Activated T-cell treated with anti-CD3 and anti-CD28 coated beads, Interleukin-2, amount 50 U/mL, for 4 hours (primary cell): Measurements from ENCODE around the gene ADGRD2. TPM values are rescaled to one million over a fixed set of nuclear protein-coding genes. Genes with fewer than 3 reads are reported as not detected.

Source experiments
- ATAC-seq, 2 donors: fragments of 200-7000 bp; cut with Tn5 transposase; one replicate each; pipeline ENCODE4 v1.10.0; 2021
- DNase-seq: peaks from one replicate; pipeline ENCODE4 v3.0.0-alpha.2; 2020
- H3K27me3 Mint-ChIP-seq: one replicate; pipeline ENCODE4 v1.8.0; 2021; ENCODE audit warnings: low read depth, mixed read lengths
- H3K36me3 Mint-ChIP-seq: one replicate; pipeline ENCODE4 v1.8.0; 2022; ENCODE audit warnings: mixed read lengths; ENCODE audit not compliant: insufficient read depth
- H3K4me1 Mint-ChIP-seq: one replicate; pipeline ENCODE4 v1.8.0; 2021; ENCODE audit warnings: low read depth, mixed read lengths
- H3K4me3 Mint-ChIP-seq: one replicate; pipeline ENCODE4 v1.8.0; 2021; ENCODE audit warnings: mild to moderate bottlenecking, moderate library complexity, mixed read lengths
- H3K9me3 Mint-ChIP-seq: one replicate; pipeline ENCODE4 v1.8.0; 2021; ENCODE audit warnings: mixed read lengths
- total RNA-seq, 3 donors: library from RNA; stranded (reverse); gene quantifications; one replicate each; pipeline ENCODE4 v1.2.1, GENCODE V29; 2021

ADGRD2 gene
- total RNA-seq, 3 donors from 2014 or later, result not detected

DNA sequence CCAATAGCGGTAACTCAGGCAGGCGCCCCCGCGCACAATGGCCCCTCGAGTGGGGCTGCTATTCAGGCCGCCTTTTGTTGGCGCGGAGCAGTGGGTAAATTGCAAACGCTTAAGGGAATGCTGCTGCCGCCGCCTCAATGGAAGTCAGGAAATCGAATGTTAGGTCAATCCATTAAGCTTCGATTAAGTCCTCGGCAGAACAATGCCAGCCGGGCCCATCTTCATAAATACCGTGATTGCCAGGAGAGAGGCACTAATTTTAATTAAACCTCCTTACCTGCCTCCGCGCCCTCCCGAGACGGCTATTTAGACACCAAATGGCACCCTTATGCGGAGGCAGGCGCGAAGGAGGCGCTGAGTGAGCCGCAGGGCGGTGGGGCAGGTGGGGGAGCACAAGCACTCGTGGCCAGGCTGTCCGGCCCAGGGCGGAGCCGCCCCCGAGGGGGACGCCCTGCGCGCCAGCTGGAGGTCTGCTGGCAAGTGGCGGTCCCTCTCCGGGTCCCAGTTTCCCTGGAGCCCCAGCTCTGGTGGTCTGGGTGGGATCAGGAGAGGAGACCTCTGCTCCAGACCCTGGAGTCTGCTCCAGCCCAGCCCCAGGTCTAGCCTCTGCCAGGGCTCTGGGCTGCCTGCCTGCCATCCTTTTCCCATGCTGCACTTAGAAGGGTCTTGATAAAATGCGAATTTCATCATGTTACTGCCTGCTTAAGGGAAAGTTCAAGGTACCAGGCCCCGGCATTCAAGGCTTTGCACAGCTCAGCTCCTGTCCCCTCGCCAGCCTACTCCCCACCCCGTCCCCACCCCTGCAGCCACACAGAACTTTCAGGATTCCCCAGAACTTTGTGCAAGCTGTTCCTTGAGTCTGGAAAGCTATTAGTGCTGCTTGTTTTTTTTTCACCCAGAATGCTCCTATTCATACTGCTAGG is 37.3 kb downstream of the ADGRD2 start:
- Mint-ChIP-seq H3K4me1 (no peaks in the 10 kb centered on the region), H3K9me3 (no peaks in the 10 kb centered on the region)
- no peak for DNase-seq

DNA sequence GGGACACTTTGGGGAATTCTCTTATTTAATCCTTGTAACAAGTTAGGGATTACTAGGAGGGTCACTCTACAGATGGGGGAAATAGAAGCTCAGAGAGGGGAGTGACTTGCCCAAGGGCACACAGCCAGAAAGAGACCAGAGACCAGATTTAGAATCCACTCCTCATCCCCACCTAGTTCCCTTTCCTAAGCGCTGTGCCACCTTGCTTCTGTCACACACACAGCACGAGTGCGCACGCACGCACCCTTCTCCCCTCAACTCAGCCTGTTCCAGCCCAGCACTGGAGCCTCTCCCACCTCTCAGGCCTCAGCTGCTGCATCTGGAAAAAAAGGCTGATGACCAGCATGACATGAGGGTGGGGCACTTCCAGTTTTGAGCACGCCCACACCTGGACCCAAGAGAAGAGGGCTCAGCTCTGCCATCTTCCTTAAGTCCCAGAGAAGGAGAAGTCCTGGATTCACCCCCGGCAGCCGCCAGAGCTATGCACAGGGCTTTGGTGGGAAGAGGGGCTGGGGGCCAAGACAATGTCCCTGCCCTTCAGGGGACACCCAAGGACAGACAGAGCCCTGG is 38.5 kb downstream of the ADGRD2 start:
- no peaks in the 10 kb centered on the region for H3K4me1 Mint-ChIP-seq
- H3K27me3 Mint-ChIP-seq, result no peaks in the 10 kb centered on the region
- no peak overlapping the region for H3K4me3 Mint-ChIP-seq
- H3K9me3 Mint-ChIP-seq, result no peaks in the 10 kb centered on the region
- H3K36me3 Mint-ChIP-seq, result no peaks in the 10 kb centered on the region
- no peak for ATAC-seq
- no peak for DNase-seq

More for the DNA sequence above, 37.3 kb downstream of the ADGRD2 start:
- ATAC-seq, result no peak
- no peak overlapping the region for H3K4me3 Mint-ChIP-seq
- no peaks in the 10 kb centered on the region for H3K27me3 Mint-ChIP-seq
- H3K36me3 Mint-ChIP-seq, result no peaks in the 10 kb centered on the region

DNA sequence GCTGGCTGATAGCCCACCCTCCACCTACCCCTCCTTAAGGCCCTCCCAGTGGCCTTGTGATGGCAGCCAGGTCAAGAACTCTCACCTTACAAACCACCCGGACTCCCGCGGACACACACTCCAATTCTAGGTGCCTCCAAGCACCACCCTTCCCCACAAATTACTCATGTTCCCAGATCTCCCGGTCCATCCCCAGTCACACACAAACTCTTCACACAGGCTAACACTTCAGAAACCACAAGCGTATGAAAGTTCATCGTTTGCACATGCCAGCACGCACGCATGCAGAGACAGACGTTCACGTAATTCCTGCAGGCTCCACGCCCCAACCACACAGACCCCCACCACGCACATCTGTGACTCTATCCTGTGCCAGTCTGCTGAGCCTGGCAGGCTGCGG is 39.0 kb downstream of the ADGRD2 start:
- no peaks in the 10 kb centered on the region for H3K4me1 Mint-ChIP-seq
- H3K27me3 Mint-ChIP-seq, result no peaks in the 10 kb centered on the region
- no peak for ATAC-seq
- no peaks in the 10 kb centered on the region for H3K9me3 Mint-ChIP-seq
- no peak for DNase-seq
- no peaks in the 10 kb centered on the region for H3K36me3 Mint-ChIP-seq
- no peak overlapping the region for H3K4me3 Mint-ChIP-seq

DNA sequence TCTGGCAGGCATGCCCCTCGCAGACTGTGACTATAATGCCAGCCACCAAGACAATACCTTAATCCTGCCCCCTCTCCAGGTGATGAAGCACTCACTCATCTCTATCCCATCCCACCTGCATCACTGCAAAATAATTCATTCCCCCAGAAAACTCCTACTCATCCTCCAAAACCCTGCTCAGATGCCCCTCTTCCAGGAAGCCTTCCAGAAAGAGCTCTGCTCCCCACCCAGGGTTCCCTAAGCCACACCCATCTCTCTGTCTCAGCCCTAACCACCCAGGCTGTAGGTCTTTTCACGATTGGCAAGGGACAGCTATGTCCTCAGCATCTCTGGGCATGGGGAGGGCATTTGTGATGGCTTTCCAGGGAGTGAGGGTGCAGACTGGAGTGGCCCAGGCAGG is 39.8 kb downstream of the ADGRD2 start:
- no peaks in the 10 kb centered on the region for H3K9me3 Mint-ChIP-seq
- H3K27me3 Mint-ChIP-seq, result no peaks in the 10 kb centered on the region
- ATAC-seq (no peak), DNase-seq (no peak)
- H3K4me1 Mint-ChIP-seq, result no peaks in the 10 kb centered on the region
- no peaks in the 10 kb centered on the region for H3K36me3 Mint-ChIP-seq
- no peak overlapping the region for H3K4me3 Mint-ChIP-seq

DNA sequence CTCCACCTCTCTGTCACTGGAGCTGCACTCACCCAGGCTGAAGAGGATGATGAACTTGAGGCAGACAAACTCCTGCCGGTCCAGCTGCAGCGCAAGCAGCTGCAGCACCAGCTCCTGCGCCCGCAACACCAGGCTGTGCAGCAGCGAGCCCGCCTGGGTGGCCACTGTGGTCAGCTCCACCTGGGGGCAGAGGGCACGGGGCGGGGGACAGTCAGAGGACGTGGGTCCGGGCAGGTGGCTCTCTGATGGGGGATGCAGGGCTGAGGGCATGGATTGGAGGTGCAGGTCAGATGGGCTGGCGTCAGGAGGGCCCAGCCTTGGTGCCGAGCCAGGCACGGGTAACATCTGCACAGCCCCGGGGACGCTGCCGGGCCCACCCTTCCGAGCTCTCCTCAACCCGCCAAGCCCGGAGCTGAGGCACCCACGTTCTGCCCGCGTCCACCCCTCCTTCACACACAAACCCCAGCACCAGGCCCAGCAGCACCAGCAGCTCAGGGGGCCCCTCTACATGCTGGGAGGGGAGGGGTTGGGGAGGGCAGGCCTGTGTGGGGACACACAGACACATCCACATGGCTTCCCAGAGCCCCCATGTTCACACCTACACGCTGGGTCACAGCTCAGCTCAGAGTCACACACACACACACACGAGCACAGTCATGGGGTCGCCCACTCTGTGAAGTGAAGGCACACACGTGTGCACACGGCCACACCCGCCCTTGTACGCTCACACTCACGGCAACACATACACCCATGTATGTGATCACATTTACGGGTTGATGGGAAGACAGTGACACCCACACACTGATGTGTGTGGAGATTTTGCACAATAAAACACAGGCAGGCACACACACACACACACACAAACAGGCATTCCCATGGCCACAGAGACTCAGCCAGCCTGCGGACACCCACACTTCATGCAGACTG is 41.1 kb downstream of the ADGRD2 start:
- Mint-ChIP-seq H3K4me1 (peaks cover 7% of the 10 kb centered on the region), H3K36me3 (no peaks in the 10 kb centered on the region), H3K27me3 (peaks cover 2% of the 10 kb centered on the region), H3K9me3 (no peaks in the 10 kb centered on the region), H3K4me3 (no peak overlapping the region)
- DNase-seq (no peak), ATAC-seq (no peak)

DNA sequence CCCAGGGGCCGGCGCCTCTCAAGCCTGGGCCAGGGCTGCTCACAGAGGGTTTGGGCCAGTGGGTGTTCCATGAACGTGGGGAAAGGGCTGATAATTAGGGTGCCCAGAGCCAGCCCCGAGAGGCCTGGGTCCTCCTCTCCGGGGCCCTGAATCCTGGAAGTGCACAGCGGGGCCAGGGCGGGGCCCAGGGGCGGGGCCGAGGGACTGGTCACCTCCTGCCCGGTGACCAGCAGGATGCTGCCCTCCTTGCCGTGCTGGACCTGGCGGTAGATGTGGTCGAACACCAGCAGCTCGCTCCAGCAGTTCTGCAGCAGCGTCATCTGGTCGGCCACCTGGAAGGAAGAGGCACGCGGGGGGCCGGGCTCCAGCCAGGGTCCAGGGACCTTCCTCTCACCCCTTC is 42.6 kb downstream of the ADGRD2 start:
- no peak overlapping the region for H3K4me3 Mint-ChIP-seq
- no peaks in the 10 kb centered on the region for H3K36me3 Mint-ChIP-seq
- DNase-seq (no peak), ATAC-seq (no peak)
- peaks cover 4% of the 10 kb centered on the region for H3K27me3 Mint-ChIP-seq
- no peaks in the 10 kb centered on the region for H3K9me3 Mint-ChIP-seq
- peaks cover 8% of the 10 kb centered on the region for H3K4me1 Mint-ChIP-seq

DNA sequence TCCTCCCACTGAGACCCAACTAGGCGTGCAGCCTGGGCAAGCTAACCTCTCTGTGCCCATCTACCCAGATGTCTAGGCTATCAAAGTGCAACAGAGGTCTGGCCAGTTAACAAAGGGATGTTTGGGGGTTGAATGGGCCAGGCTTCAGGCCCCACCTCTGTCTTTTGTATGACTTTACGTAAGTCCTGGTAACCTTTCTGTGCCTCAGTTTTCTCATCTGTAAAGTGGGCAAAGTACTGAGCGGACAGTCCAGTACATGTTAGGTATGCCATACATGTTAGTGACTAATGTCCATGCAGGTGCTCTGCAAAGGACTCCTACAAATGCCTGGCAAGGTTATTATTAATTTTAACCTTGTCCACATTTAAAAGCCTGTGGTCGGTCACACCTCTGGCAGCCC is 43.0 kb downstream of the ADGRD2 start:
- Mint-ChIP-seq H3K4me3 (no peak overlapping the region), H3K27me3 (peaks cover 4% of the 10 kb centered on the region), H3K36me3 (no peaks in the 10 kb centered on the region), H3K4me1 (peaks cover 8% of the 10 kb centered on the region), H3K9me3 (no peaks in the 10 kb centered on the region)
- ATAC-seq (no peak), DNase-seq (no peak)

DNA sequence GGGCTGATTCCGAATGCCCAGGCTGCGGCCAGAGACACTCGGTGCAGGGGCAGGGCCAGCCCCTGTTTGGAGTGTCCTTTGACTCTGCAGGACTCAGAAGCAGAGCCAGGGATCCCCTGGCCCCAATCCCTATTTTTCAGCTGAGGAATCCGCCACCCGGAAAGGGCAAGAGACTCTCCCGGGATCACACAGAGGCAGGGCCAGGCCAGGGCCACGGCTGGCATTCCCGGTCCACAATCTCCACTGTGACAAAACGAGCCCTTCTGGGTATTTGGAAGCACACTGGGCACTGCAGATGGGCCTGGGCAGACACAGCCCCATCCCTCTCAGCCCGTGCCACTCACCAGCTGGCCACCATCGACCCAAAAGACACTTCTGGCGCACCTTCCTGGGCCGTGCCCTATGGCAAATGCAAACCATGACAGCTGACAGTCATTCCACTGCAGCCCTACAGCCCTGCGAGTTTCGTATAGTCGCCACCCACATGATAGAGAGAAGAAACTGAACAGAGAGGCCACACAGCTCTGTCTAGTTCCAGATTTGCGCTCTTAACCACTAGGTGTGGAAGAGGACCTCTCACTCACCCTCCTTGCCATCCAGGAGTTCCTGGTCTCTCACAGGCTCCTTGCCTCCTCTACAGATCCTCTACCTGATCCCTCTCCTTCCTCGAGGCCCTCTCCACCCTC is 43.7 kb downstream of the ADGRD2 start:
- H3K9me3 Mint-ChIP-seq, result no peaks in the 10 kb centered on the region
- H3K4me1 Mint-ChIP-seq, result peaks cover 8% of the 10 kb centered on the region
- peaks cover 4% of the 10 kb centered on the region for H3K27me3 Mint-ChIP-seq
- ATAC-seq, result no peak
- DNase-seq, result no peak
- H3K4me3 Mint-ChIP-seq, result no peak overlapping the region
- no peaks in the 10 kb centered on the region for H3K36me3 Mint-ChIP-seq

DNA sequence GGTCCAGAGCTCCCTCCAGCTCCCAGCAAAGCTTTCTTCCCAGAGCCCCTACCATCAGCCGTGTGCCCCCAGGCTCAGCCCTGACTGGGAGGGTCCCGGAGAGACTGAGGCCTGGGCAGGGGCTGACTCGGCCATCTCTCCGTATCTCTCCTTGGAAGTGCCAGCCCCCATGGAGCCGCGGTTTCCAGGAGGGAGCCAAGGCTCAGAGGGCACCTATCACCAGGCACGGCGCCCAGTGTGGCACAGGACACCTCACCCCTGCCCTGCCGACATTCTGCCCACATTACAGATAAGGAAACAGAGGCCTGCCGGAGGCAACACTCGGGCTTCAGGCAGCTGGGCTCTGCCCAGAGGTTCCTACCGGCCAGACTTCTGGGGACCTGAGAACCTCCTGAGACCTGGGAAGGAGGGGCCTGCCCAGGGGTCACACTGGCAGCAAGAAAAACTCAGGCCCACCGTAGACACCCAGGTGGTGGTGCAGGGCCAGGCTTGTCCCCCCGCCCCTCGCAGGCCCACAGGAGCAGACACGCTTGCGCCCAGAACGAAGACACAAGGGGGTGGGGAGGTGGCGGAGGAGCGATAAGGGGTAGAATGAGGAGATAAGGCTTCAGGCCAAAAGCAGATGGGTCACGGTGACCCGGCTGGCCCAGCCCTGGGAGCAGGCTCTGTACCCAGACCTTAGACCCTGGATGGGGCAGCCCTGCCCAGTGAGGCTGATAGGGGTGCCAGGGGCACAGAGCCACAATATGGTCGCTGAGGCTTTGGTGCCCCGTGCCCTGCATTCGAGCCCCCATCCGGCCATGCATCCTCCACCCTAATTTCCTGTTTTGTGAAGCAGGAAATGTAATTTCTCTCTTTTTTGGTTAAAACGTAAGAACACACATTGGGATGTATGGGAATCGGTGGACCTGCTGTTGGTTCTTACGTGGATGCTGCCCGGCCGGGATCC is 45.1 kb downstream of the ADGRD2 start:
- Mint-ChIP-seq H3K36me3 (no peaks in the 10 kb centered on the region), H3K9me3 (no peaks in the 10 kb centered on the region), H3K27me3 (peaks cover 8% of the 10 kb centered on the region), H3K4me3 (no peak overlapping the region), H3K4me1 (peaks cover 10% of the 10 kb centered on the region)
- DNase-seq (no peak), ATAC-seq (no peak)

DNA sequence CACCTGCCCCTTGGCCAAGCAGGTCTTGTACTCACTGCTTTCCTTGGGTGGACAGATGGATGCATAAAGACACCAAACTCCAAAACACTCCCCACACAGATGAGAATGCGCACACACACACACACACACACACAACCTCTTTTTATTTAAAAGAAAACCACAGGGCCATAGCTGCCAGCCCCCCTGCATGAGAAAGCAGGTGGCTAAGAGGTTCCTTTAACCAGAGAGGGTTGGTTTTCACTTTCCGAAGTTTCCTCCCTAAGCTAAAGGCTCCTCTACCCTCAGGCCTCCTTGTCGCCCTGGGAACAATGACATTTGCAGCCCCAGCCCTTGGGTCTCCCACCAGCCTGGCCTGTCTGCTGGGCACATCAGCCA is 45.8 kb downstream of the ADGRD2 start:
- Mint-ChIP-seq H3K4me1 (peaks cover 10% of the 10 kb centered on the region), H3K4me3 (no peak overlapping the region), H3K9me3 (no peaks in the 10 kb centered on the region), H3K36me3 (no peaks in the 10 kb centered on the region), H3K27me3 (peaks cover 12% of the 10 kb centered on the region)
- no peak for DNase-seq
- no peak for ATAC-seq

DNA sequence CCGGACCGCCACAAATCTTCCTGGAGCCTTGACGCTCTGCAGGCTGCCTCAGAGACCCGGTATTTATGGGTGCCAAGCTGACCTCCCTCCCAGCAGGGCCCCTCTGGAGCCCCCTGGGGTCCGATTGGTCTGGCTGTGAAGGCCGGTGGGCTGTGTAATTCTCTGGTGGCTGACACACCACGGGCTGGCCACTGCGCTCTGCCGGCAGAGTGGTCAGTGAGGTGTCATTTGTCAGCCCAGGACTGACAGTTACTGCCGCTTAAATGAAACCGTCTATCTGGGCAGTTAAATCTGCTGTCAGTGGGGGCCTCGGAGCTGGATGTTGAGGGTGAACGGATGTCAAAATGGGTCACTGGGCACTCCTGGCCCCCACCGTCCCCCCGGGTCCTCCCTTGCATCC is 46.2 kb downstream of the ADGRD2 start:
- H3K4me3 Mint-ChIP-seq, result no peak overlapping the region
- DNase-seq (no peak), ATAC-seq (no peak)
- peaks cover 12% of the 10 kb centered on the region for H3K27me3 Mint-ChIP-seq
- H3K4me1 Mint-ChIP-seq, result peaks cover 10% of the 10 kb centered on the region
- H3K36me3 Mint-ChIP-seq, result no peaks in the 10 kb centered on the region
- H3K9me3 Mint-ChIP-seq, result no peaks in the 10 kb centered on the region

DNA sequence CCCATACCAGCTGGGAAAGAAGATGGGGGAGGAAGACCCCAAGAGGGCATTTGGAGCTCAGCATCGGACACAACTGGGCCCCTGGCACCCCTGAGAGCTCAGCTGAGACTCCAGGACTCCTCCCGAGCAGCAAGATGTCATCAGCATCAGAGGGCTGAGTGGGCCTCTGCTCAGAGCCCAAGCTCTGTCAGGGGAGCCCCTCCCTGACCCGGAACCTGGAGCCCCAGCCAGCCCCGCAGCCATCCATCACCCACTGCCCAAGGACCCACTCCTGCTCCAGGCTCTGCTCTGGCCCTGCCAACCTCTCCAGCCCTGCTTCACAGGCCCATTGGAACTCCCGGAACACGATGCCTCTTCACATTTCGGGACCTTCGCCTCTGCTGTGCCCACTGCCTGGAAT is 47.2 kb downstream of the ADGRD2 start:
- H3K4me1 Mint-ChIP-seq, result peaks cover 10% of the 10 kb centered on the region
- no peaks in the 10 kb centered on the region for H3K9me3 Mint-ChIP-seq
- H3K4me3 Mint-ChIP-seq, result no peak overlapping the region
- no peaks in the 10 kb centered on the region for H3K36me3 Mint-ChIP-seq
- DNase-seq (no peak), ATAC-seq (no peak)
- peaks cover 18% of the 10 kb centered on the region for H3K27me3 Mint-ChIP-seq

DNA sequence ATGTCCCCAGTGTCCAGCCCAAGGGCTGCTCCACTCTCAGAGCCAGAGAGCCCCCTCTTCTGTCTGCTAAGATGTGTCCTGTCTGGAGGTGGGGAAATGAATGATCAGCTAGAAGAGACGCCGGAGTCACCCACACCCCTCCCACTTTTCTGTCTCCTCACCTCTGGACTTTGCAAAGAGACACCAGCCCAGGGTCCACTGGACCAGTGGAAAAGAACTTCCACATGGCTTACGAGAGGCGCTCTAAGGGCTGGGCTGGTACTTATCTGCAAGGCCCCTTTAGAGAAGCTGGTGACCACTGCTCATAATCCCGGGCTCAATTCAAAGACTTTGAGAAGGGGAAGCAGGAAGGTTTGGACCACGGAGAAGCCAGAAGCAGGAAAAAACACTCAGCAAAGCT is 47.8 kb downstream of the ADGRD2 start:
- Mint-ChIP-seq H3K36me3 (no peaks in the 10 kb centered on the region), H3K4me1 (peaks cover 10% of the 10 kb centered on the region), H3K27me3 (peaks cover 19% of the 10 kb centered on the region), H3K9me3 (no peaks in the 10 kb centered on the region), H3K4me3 (no peak overlapping the region)
- ATAC-seq (no peak), DNase-seq (no peak)
